GM18868 (cell line): ENCODE results near the gene MTG2.
"Not testable (repeated sequence)": the region's sequence is repeated elsewhere in the genome, so short reads cannot be mapped to it uniquely, and the experiment has no call there.

ENCODE experiments used
- ATAC-seq: cut with Tn5 transposase; IDR thresholded peaks from one replicate; pipeline ENCODE4 v1.9.1; 2021; ENCODE audit warnings: mild to moderate bottlenecking, moderate library complexity; ENCODE audit not compliant: unreplicated experiment

MTG2 gene

DNA sequence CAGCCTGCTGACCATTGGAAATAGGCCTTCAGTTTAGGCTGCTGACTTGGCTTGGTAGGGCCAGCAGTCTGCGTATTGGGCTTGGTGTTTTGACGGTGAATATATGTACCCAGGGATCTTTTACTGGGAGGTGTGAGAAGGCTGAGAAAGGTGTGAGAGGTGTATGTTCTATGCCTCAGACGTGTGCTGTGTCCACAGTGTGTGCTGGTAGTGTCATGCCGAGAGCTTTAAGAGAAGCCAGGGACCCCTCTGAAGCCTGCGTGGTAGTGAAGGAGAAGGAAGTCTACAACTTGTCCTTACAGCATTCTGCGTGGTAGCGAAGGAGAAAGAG, 37.2 kb upstream of the MTG2 start:
- ATAC-seq: no peak

DNA sequence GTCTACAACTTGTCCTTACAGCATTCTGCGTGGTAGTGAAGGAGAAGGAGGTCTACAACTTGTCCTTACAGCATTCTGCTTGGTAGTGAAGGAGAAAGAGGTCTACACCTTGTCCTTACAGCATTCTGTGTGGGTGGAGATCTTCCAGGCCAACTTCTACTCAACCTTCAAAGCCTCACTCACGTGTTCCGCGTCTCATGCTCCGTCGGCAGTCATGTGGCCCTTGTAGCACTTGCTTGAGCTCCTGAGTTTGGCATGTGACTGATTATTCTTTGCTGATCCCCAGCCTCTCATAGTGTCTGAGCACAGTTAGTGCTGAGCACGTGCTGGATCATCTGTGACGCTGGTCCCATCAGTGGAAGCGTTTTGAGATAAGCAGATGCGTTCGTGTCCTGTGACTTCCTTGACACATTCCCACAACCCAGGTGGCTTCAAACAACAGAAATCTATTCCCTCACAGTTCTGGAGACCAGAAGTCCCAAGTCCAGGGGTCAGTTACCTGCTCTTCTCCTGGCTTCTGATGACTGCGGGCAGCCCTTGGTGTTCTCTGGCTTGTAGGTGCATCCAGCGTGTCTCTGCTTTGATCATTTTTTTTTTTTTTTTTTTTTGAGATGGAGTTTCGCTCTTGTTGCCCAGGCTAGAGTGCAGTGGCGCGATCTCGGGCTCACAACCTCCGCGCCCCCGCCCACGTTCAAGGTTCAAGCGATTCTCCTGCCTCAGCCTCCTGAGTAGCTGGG, 36.6 kb upstream of the MTG2 start:
- no peak for ATAC-seq

- no peak for ATAC-seq
Measured at GRCh38 chr20:62147125-62147524, 35.7 kb upstream of the MTG2 start.

GRCh38 chr20:62147528-62147927, 35.3 kb upstream of the MTG2 start:
- no peak for ATAC-seq

DNA sequence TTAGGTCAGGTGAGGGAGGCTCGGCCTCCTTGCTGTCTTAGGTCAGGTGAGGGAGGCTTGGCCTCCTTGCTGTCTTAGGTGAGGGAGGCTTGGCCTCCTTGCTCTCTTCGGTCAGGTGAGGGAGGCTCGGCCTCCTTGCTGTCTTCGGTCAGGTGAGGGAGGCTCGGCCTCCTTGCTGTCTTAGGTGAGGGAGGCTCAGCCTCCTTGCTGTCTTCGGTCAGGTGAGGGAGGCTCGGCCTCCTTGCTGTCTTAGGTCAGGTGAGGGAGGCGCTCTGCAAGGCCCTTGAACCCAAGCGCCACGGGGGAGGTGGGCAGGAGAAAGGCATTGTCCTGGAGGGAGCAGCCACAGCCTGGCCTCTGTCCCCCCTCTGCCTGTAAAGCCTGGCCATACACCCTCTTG, 34.4 kb upstream of the MTG2 start:
- not testable (repeated sequence) for ATAC-seq

DNA sequence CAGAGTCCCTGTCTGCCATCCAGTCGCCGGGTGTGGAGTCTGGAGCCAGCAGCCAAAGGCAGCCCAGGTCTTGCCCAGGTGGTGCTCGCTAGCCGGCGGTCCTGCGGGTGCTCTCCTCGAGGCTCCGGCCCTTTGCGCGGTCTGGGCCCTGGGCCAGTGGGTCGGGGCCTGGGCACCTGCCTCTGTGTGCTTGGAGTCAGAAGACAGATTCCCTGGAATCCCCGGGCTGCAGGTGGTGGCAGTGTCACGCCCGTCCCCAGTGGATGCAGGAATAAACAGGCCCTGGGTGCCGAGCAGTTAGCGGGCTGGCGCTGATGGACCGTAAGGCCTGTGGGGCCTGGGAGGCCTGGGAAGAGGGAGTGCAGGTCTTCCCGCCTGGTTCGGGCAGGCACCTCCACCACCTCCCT, 33.9 kb upstream of the MTG2 start:
- ATAC-seq: no peak

DNA sequence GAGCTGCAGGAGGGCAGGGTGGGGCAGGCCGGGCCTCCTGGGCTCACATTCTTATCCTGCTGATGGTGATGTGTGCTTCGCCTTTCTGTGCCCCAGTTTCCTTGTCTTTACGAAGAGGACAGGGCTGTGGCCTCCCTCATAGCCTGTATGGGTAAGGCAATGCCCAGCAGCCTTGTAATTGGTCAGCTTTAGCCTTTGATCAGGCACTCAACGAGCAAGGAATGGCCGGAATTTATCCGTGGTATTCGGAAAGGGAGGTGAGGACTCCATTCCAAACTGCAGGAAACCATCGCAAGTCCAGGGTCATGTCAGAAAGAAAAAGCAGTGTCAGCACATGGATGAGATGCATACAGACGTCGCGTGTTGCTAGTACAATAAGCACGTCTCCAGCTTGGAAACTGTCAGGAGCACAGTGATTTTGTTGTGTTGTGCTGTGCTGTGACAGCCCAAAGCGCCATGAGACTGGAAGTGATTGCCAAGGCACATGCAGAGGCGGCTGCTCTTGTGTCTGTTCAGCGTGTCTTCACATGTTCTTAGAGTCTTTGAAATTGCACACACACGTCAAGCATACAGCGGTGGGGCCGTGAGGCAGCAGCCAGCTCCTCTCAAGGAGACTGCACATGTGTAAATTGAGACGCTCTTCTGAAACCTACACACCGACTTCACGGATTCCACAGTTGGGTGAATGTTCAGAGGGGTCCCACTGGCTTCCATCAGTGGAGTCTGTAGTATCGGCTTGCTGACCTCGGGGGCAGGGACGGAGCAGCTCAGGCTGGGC, 33.1 kb upstream of the MTG2 start:
- no peak for ATAC-seq

- no peak for ATAC-seq
Measured at GRCh38 chr20:62150310-62150575, 32.6 kb upstream of the MTG2 start.

- no peak for ATAC-seq
Measured at GRCh38 chr20:62151225-62151624, 31.6 kb upstream of the MTG2 start.

GRCh38 chr20:62151835-62152364, 30.9 kb upstream of the MTG2 start:
- ATAC-seq: no peak

GRCh38 chr20:62155428-62156253, 27.2 kb upstream of the MTG2 start:
- ATAC-seq: no peak

DNA sequence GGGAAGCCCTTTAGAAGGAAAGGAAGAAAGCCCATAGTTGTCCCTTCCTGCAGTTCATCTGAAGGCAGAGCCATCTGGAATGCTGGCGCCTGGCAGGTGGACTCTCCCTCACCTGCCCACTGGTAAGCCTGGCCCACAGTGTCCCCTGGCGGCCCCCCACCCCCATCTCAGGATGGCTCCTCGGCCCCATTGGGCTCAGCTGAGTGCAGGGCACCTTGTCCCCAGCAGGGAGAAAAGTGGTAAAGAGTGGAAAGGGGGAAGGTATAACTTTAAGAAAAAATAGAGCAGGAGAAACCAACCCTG, 26.6 kb upstream of the MTG2 start:
- no peak for ATAC-seq

- peak; percentile 66 for ATAC-seq
Measured at GRCh38 chr20:62156592-62157386, 26.0 kb upstream of the MTG2 start.

GRCh38 chr20:62157387-62158087, 25.3 kb upstream of the MTG2 start:
- no peak for ATAC-seq

DNA sequence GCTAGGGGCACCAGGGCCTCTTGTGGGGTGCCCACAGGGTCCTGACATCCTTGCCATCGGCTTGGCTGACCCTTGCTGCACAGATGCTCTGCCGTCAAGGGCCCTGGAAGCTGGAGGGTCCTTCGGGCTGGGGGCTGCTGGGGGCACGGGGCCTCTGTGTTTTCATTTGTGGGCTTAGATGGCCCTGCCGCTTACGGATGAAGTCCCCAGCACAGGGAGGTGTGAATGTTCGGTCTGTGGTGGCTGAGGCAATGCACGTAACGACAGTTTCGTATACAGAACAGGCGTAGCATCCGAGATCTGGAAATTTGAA, 24.8 kb upstream of the MTG2 start:
- ATAC-seq: no peak

- no peak for ATAC-seq
Measured at GRCh38 chr20:62158541-62158940, 24.3 kb upstream of the MTG2 start.

DNA sequence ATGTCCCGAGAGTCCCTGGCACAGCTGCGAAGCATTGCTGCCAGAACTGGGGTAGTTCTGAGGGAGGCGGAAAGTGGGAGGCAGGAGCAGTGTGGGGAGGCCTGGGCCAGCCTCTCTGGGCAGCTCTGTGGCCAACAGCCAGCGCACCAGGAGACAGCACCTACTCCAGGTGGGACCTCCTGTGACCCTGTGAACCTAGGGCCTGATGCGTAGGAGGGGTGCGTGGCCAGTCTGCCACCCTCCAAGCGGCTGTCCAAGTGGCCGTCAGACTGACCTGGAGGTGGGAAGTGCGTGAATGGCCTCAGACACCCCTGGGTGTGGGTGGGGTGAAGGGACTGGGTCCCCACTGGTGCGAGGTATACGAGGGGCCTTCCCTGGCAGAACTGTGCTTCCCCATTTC, 23.8 kb upstream of the MTG2 start:
- no peak for ATAC-seq

- no peak for ATAC-seq
Measured at GRCh38 chr20:62159839-62160238, 23.0 kb upstream of the MTG2 start.

GRCh38 chr20:62160253-62160652, 22.6 kb upstream of the MTG2 start:
- ATAC-seq: no peak

DNA sequence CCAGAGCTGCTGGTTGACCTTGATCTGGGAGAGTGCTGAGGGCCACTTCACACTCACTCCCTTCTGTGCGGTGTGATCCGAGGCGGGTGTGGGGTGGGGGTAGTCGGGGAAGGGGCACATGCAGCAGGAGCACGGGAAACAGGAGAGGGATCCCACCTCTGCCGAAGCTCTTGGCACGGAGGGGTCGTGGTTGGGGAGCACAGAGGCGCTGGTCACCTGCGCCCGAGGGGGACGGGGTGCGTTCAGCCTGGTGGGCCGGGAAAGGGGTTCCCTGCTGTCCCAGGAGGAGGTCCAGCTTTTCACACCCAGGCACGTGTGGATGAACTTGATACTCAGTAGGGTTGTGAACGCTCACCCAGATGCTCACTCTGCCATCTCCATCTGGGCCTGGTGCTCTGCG, 22.0 kb upstream of the MTG2 start:
- ATAC-seq: no peak

GRCh38 chr20:62161347-62161746, 21.5 kb upstream of the MTG2 start:
- ATAC-seq: no peak
